Measurements from ENCODE around the gene THBD.

The THBD gene

GRCh38 chr20:23086056-23086566, 36.6 kb upstream of the THBD start, which contains the start of gene CD93:
TSS of gene CD93 (minus strand) at chr20:23086324. CDS start at chr20:23086192, 132 bp downstream.
- WGBS (ENCODE audit: extremely low coverage, insufficient coverage, insufficient read length) = no CpG with 5 or more reads among the region's 28 CpGs
- Histone ChIP-seq H3K27ac (ENCODE audit: low read depth, low read length) (no peak within 1 kb of the TSS), H4K12ac (ENCODE audit: low read depth, low read length) (no peak within 1 kb of the TSS), H3K23ac (ENCODE audit: low read length) (no peak within 1 kb of the TSS), H3K4me2 (ENCODE audit: low read length) (no peak within 1 kb of the TSS), H3K4me3 (ENCODE audit: low read depth, low read length) (peak within 1 kb of the TSS; percentile 38), H3K4ac (ENCODE audit: low read depth, low read length) (no peak within 1 kb of the TSS), H2BK5ac (ENCODE audit: low read depth, low read length, poor library complexity) (no peak within 1 kb of the TSS), H3K9me3 (ENCODE audit: insufficient read depth, low read depth, low read length) (no peaks in the 10 kb centered on the region), H3K4me1 (ENCODE audit: control insufficient read depth in 1 of 2, insufficient read depth in 2 of 2, low read length in 2 of 2) (no peaks in the 10 kb centered on the region), H2AFZ (ENCODE audit: insufficient read depth, low read length, poor library complexity) (no peak within 1 kb of the TSS), H2AK5ac (ENCODE audit: low read length) (no peak within 1 kb of the TSS), H3K14ac (ENCODE audit: low read length) (no peak within 1 kb of the TSS), H3K79me2 (ENCODE audit: control insufficient read depth, insufficient read depth, low read length, poor library complexity) (no peaks in the 10 kb centered on the region), H3K18ac (ENCODE audit: low read length) (no peak within 1 kb of the TSS), H3K36me3 (ENCODE audit: control insufficient read depth in 1 of 2, insufficient read depth in 2 of 2, low read length in 2 of 2) (no peaks in the 10 kb centered on the region), H2BK120ac (ENCODE audit: insufficient read depth, low read length, poor library complexity) (no peak within 1 kb of the TSS), H3K27me3 (ENCODE audit: insufficient read depth, low read length) (no peaks in the 10 kb centered on the region), H3K79me1 (ENCODE audit: low read length) (no peaks in the 10 kb centered on the region), H4K91ac (ENCODE audit: low read depth, low read length) (no peak within 1 kb of the TSS), H4K8ac (ENCODE audit: low read depth, low read length) (no peak within 1 kb of the TSS), H3K9ac (ENCODE audit: low read length) (no peak within 1 kb of the TSS), H2BK12ac (ENCODE audit: low read length) (no peak within 1 kb of the TSS)
- DNase-seq = peak; percentile 10 to 13

- no peak overlapping the region for H2BK120ac ChIP-seq (ENCODE audit: insufficient read depth, low read length, poor library complexity)
- no peaks in the 10 kb centered on the region for H3K79me2 ChIP-seq (ENCODE audit: control insufficient read depth, insufficient read depth, low read length, poor library complexity)
- H2BK5ac ChIP-seq (ENCODE audit: low read depth, low read length, poor library complexity) = no peak overlapping the region
- H4K12ac ChIP-seq (ENCODE audit: low read depth, low read length) = no peak overlapping the region
- H3K9me3 ChIP-seq (ENCODE audit: insufficient read depth, low read depth, low read length) = no peaks in the 10 kb centered on the region
- no peak overlapping the region for H4K8ac ChIP-seq (ENCODE audit: low read depth, low read length)
- H3K4me1 ChIP-seq (ENCODE audit: control insufficient read depth in 1 of 2, insufficient read depth in 2 of 2, low read length in 2 of 2) = no peaks in the 10 kb centered on the region
- no peak overlapping the region for H3K9ac ChIP-seq (ENCODE audit: low read length)
- WGBS (ENCODE audit: extremely low coverage, insufficient coverage, insufficient read length) = no CpG with 5 or more reads among the region's 23 CpGs
- H3K23ac ChIP-seq (ENCODE audit: low read length) = no peak overlapping the region
- H3K18ac ChIP-seq (ENCODE audit: low read length) = no peak overlapping the region
- H3K4me3 ChIP-seq (ENCODE audit: low read depth, low read length) = no peak overlapping the region
- no peak overlapping the region for H2BK12ac ChIP-seq (ENCODE audit: low read length)
- H3K36me3 ChIP-seq (ENCODE audit: control insufficient read depth in 1 of 2, insufficient read depth in 2 of 2, low read length in 2 of 2) = no peaks in the 10 kb centered on the region
- H3K14ac ChIP-seq (ENCODE audit: low read length) = no peak overlapping the region
- H2AFZ ChIP-seq (ENCODE audit: insufficient read depth, low read length, poor library complexity) = no peak overlapping the region
- no peaks in the 10 kb centered on the region for H3K27me3 ChIP-seq (ENCODE audit: insufficient read depth, low read length)
- no peak overlapping the region for H4K91ac ChIP-seq (ENCODE audit: low read depth, low read length)
- DNase-seq = no peak
- no peak overlapping the region for H3K4ac ChIP-seq (ENCODE audit: low read depth, low read length)
- H3K27ac ChIP-seq (ENCODE audit: low read depth, low read length) = no peak overlapping the region
- no peak overlapping the region for H3K4me2 ChIP-seq (ENCODE audit: low read length)
- H3K79me1 ChIP-seq (ENCODE audit: low read length) = no peaks in the 10 kb centered on the region
- no peak overlapping the region for H2AK5ac ChIP-seq (ENCODE audit: low read length)
Measured at GRCh38 chr20:23085436-23086055, 36.1 kb upstream of the THBD start.

GRCh38 chr20:23084845-23085365, 35.4 kb upstream of the THBD start:
- H4K91ac ChIP-seq (ENCODE audit: low read depth, low read length) = no peak overlapping the region
- H3K4me1 ChIP-seq (ENCODE audit: control insufficient read depth in 1 of 2, insufficient read depth in 2 of 2, low read length in 2 of 2) = no peaks in the 10 kb centered on the region
- no peak overlapping the region for H4K12ac ChIP-seq (ENCODE audit: low read depth, low read length)
- no peaks in the 10 kb centered on the region for H3K27me3 ChIP-seq (ENCODE audit: insufficient read depth, low read length)
- H2BK120ac ChIP-seq (ENCODE audit: insufficient read depth, low read length, poor library complexity) = no peak overlapping the region
- H3K79me1 ChIP-seq (ENCODE audit: low read length) = no peaks in the 10 kb centered on the region
- no peak overlapping the region for H2AFZ ChIP-seq (ENCODE audit: insufficient read depth, low read length, poor library complexity)
- H3K4me2 ChIP-seq (ENCODE audit: low read length) = no peak overlapping the region
- H3K18ac ChIP-seq (ENCODE audit: low read length) = no peak overlapping the region
- no CpG with 5 or more reads among the region's 24 CpGs for WGBS (ENCODE audit: extremely low coverage, insufficient coverage, insufficient read length)
- no peak overlapping the region for H2AK5ac ChIP-seq (ENCODE audit: low read length)
- H3K9me3 ChIP-seq (ENCODE audit: insufficient read depth, low read depth, low read length) = no peaks in the 10 kb centered on the region
- no peak overlapping the region for H2BK5ac ChIP-seq (ENCODE audit: low read depth, low read length, poor library complexity)
- no peak overlapping the region for H3K9ac ChIP-seq (ENCODE audit: low read length)
- H3K23ac ChIP-seq (ENCODE audit: low read length) = no peak overlapping the region
- no peak overlapping the region for H4K8ac ChIP-seq (ENCODE audit: low read depth, low read length)
- DNase-seq = no peak
- no peak overlapping the region for H3K27ac ChIP-seq (ENCODE audit: low read depth, low read length)
- H3K14ac ChIP-seq (ENCODE audit: low read length) = no peak overlapping the region
- no peak overlapping the region for H2BK12ac ChIP-seq (ENCODE audit: low read length)
- no peak overlapping the region for H3K4ac ChIP-seq (ENCODE audit: low read depth, low read length)
- peak overlapping the region; percentile 38 for H3K4me3 ChIP-seq (ENCODE audit: low read depth, low read length)
- H3K79me2 ChIP-seq (ENCODE audit: control insufficient read depth, insufficient read depth, low read length, poor library complexity) = no peaks in the 10 kb centered on the region
- no peaks in the 10 kb centered on the region for H3K36me3 ChIP-seq (ENCODE audit: control insufficient read depth in 1 of 2, insufficient read depth in 2 of 2, low read length in 2 of 2)

DNA sequence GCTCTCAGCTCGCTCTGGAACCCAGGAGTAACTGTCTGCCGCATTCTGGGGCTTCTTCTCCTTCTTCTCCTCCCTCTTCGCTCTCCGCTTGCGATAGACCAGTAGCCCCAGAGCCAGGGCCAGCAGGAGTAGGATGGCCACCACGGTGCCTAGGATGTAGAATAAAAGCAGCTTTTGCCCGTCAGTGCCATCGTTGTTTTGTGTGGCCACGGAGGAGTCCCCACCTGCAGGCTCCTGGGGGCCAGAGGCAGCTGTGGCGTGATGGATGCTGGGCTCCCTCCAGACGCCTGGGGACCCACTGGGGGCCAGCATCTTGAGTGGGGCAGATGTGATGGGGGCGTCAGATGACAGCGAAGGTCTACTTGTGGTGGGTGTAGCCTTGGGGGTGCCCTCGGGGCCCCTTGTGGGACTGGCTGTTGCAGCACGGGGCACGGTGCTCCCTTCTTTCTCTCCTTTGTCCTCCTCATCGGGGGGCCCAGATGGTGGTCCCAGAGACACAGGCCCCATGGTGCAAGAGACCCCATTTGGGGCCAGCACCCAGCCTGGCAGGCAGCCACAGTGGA, 34.9 kb upstream of the THBD start:
- Histone ChIP-seq H3K79me1 (ENCODE audit: low read length) (no peaks in the 10 kb centered on the region), H2BK120ac (ENCODE audit: insufficient read depth, low read length, poor library complexity) (no peak overlapping the region), H2AK5ac (ENCODE audit: low read length) (no peak overlapping the region), H2BK5ac (ENCODE audit: low read depth, low read length, poor library complexity) (no peak overlapping the region), H3K4me3 (ENCODE audit: low read depth, low read length) (no peak overlapping the region), H3K23ac (ENCODE audit: low read length) (no peak overlapping the region), H3K36me3 (ENCODE audit: control insufficient read depth in 1 of 2, insufficient read depth in 2 of 2, low read length in 2 of 2) (no peaks in the 10 kb centered on the region), H4K91ac (ENCODE audit: low read depth, low read length) (no peak overlapping the region), H3K4ac (ENCODE audit: low read depth, low read length) (no peak overlapping the region), H3K18ac (ENCODE audit: low read length) (no peak overlapping the region), H2AFZ (ENCODE audit: insufficient read depth, low read length, poor library complexity) (no peak overlapping the region), H3K9me3 (ENCODE audit: insufficient read depth, low read depth, low read length) (no peaks in the 10 kb centered on the region), H3K14ac (ENCODE audit: low read length) (no peak overlapping the region), H2BK12ac (ENCODE audit: low read length) (no peak overlapping the region), H3K4me1 (ENCODE audit: control insufficient read depth in 1 of 2, insufficient read depth in 2 of 2, low read length in 2 of 2) (no peaks in the 10 kb centered on the region), H3K9ac (ENCODE audit: low read length) (no peak overlapping the region), H4K8ac (ENCODE audit: low read depth, low read length) (no peak overlapping the region), H3K79me2 (ENCODE audit: control insufficient read depth, insufficient read depth, low read length, poor library complexity) (no peaks in the 10 kb centered on the region), H3K4me2 (ENCODE audit: low read length) (no peak overlapping the region), H3K27ac (ENCODE audit: low read depth, low read length) (no peak overlapping the region), H3K27me3 (ENCODE audit: insufficient read depth, low read length) (no peaks in the 10 kb centered on the region), H4K12ac (ENCODE audit: low read depth, low read length) (no peak overlapping the region)
- WGBS (ENCODE audit: extremely low coverage, insufficient coverage, insufficient read length) = no CpG with 5 or more reads among the region's 17 CpGs
- DNase-seq = no peak
